ENCODE results near the gene NXPH1.

Gene NXPH1

DNA sequence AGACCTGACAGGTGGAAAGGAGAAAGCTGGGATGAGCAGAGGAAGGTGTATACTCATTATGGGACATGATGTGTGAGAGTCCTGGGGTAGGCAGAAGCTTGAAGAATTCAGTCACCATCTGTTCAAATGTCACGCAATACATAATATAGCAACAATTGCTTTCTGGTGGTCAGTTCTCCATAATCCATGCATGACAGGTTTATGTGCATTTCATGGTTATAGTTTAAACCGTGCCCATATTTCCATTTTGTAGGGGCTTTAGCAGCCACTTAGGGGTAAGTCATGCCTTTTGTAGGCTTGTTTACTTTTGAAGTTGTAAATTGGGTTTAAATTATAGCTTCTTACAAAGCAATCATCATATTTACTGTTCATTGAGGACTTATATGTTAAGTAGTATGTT is 158.8 kb downstream of the NXPH1 start:
- TF ChIP-seq, protein P1, sequence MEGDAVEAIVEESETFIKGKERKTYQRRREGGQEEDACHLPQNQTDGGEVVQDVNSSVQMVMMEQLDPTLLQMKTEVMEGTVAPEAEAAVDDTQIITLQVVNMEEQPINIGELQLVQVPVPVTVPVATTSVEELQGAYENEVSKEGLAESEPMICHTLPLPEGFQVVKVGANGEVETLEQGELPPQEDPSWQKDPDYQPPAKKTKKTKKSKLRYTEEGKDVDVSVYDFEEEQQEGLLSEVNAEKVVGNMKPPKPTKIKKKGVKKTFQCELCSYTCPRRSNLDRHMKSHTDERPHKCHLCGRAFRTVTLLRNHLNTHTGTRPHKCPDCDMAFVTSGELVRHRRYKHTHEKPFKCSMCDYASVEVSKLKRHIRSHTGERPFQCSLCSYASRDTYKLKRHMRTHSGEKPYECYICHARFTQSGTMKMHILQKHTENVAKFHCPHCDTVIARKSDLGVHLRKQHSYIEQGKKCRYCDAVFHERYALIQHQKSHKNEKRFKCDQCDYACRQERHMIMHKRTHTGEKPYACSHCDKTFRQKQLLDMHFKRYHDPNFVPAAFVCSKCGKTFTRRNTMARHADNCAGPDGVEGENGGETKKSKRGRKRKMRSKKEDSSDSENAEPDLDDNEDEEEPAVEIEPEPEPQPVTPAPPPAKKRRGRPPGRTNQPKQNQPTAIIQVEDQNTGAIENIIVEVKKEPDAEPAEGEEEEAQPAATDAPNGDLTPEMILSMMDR (IDR thresholded peaks at IDR 0.05; ENCODE audit: extremely low read depth, insufficient read depth, missing control alignments): no peak
- in situ Hi-C loops (cut with MboI; ENCODE audit: low pct_unique_long_range_greater_than_20kb, low sequenced_read_pairs, unreplicated experiment): no loop called here
- DNase-seq (ENCODE audit: low spot score): no peak

DNA sequence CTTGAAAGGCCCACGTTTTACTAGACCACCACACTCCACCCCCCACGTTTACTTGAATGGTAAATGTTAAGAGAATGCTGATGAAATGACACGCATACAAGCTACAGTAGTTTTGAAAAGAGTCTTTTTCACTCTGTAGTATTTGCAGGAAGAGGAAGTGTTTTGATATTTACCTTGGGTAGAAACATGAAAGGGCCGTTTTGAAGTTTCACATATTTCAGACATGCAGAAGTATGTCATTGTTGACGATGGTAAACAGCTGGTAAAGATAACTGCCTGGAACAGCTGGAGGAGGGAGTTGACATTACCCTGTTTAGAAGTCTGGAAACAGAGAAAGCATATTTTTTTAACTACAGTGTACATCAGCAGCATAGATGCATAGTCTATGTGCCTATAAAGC is 160.7 kb downstream of the NXPH1 start:
- DNase-seq (ENCODE audit: low spot score): no peak
- in situ Hi-C loops (cut with MboI; ENCODE audit: low pct_unique_long_range_greater_than_20kb, low sequenced_read_pairs, unreplicated experiment): no loop called here
- TF ChIP-seq, protein P1 (IDR thresholded peaks at IDR 0.05; ENCODE audit: extremely low read depth, insufficient read depth, missing control alignments): no peak

DNA sequence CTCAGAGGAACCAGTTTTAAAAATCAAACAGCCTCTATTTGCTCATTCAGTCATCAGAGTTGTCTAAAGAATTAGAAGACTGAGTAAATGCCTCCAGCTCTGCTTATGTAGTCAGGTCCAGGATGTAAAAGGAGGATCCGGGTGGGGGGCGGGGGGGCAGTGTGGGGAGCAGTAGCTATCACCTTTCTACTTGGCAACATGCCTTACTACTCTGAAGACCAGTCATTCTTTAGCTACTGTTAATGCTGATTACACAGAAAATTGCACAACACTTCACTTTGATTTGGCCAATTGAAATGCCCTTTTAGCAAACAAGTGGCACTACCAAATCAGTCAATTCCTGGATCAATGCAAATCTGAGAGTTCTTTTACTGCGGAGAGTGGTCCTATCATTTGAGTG is 164.2 kb downstream of the NXPH1 start:
- no peak for DNase-seq (ENCODE audit: low spot score)
- TF ChIP-seq, protein P1 (IDR thresholded peaks at IDR 0.05; ENCODE audit: extremely low read depth, insufficient read depth, missing control alignments): no peak
- in situ Hi-C loops (cut with MboI; ENCODE audit: low pct_unique_long_range_greater_than_20kb, low sequenced_read_pairs, unreplicated experiment): no loop called here

DNA sequence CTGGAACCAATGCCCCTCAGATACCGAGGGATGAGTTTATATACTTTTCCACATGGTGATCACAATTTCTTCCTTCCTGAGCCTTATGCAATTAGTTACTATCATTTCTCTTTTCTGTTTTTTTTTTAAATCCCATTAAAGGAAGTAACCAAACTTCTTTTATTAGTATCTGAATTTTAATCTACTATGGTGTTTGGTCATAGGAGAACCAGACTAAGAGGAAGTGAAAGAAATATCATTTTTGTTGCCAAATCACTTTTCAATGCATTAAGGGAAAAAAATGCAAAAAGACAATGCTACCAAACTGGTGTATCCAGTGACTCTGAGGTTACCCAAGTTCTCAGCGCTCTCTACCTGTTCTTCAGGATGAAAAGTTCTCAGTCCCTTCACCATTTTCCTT is 167.7 kb downstream of the NXPH1 start:
- in situ Hi-C loops (cut with MboI; ENCODE audit: low pct_unique_long_range_greater_than_20kb, low sequenced_read_pairs, unreplicated experiment): no loop called here
- TF ChIP-seq, protein P1 (IDR thresholded peaks at IDR 0.05; ENCODE audit: extremely low read depth, insufficient read depth, missing control alignments): no peak
- no peak for DNase-seq (ENCODE audit: low spot score)

DNA sequence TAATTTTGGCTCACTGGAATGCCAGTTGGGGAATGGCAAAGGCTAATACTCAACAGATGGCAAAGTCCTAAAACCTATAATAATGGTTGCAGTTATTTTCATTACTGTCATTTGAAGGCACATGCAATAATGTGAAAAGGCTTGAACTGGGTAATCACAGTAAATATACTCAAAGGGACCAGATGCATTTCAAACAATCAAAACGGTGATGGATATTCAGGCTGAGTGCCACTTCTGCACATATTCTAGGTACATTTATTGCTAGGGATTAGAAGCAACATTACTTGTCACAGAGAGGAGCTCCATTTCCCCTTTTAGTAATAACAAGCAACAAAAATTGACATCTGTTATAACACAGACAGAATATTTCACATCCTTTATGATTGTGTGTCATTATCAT is 171.8 kb downstream of the NXPH1 start:
- DNase-seq (ENCODE audit: low spot score): no peak
- TF ChIP-seq, protein P1 (IDR thresholded peaks at IDR 0.05; ENCODE audit: extremely low read depth, insufficient read depth, missing control alignments): no peak
- in situ Hi-C loops (cut with MboI; ENCODE audit: low pct_unique_long_range_greater_than_20kb, low sequenced_read_pairs, unreplicated experiment): no loop called here

DNA sequence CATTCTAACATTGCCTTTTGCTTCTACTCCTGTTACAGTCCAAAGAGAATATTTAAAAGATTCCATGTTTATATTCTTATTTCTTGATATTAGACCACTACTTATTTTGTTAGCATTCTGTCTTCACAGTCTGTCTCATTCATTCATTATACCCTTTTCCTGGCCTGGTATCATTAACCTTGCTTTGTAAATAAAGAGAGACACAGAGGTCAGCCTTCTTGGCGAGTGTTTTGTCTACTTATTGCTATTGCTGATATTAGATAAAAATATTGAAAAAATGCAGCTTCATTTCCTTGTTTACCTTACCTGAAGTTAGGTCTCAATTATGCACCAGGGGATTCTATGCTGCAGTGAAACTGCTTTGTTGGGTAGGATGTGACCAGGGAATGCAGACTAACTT is 179.2 kb downstream of the NXPH1 start:
- TF ChIP-seq, protein P1 (IDR thresholded peaks at IDR 0.05; ENCODE audit: extremely low read depth, insufficient read depth, missing control alignments): no peak
- in situ Hi-C loops (cut with MboI; ENCODE audit: low pct_unique_long_range_greater_than_20kb, low sequenced_read_pairs, unreplicated experiment): no loop called here
- DNase-seq (ENCODE audit: low spot score): no peak

DNA sequence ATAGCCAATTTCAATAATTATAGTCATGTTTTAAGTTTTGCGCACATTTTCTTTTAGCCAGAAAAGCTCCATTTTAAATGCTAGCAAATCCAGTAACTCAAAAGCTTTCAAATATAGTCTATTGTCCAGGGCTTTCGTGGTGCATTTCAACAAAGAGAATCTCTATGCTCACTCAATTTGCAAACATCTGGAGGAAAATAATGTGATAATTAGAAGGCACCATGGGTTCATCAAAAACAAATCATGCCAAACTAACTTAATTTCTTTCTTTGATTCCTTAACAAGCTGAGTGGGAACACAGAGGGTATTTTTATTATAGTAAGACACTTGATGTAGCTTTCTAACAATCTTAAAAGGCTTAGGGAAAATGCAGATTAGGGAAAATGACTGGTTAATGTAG is 179.8 kb downstream of the NXPH1 start:
- TF ChIP-seq, protein P1 (IDR thresholded peaks at IDR 0.05; ENCODE audit: extremely low read depth, insufficient read depth, missing control alignments): no peak
- in situ Hi-C loops (cut with MboI; ENCODE audit: low pct_unique_long_range_greater_than_20kb, low sequenced_read_pairs, unreplicated experiment): no loop called here
- no peak for DNase-seq (ENCODE audit: low spot score)

Measured in GM13977 (cell line).